ENCODE measurements around the gene BMPR2. TPM values are rescaled to one million over a fixed set of nuclear protein-coding genes. Genes with fewer than 3 reads are reported as not detected.
"Not testable (repeated sequence)": the region's sequence is repeated elsewhere in the genome, so short reads cannot be mapped to it uniquely, and the experiment has no call there.

BMPR2 gene
- polyA plus RNA-seq, 3 donors = 4.1 to 6.4 (median 4.8) TPM

DNA sequence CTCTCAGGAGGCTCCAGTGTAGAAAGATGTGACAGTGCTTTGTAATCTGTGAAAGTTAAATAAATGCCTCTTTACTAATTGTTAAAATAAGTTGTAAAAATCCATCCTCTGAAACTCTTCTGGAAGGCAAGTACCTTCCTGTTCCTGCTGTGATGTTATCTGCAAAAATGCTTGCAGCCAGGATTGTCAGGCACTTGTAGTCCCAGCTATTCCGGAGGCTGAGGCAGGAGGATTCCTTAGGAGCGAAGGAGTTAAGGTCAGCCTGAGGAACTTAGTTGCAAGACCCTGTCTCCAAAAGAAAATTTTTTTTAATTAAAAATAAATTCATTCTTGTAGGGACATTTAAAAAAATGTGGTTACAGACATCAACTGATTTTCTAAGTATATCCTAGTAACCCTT is 22.7 kb upstream of the BMPR2 start:
- Histone ChIP-seq H2AFZ (ENCODE audit: insufficient read depth, low read depth, low read length, poor library complexity, severe bottlenecking) (no peak overlapping the region), H3K4me1 (ENCODE audit: control insufficient read depth in 1 of 2, insufficient read depth in 2 of 2, low read length in 2 of 2) (no peaks in the 10 kb centered on the region), H3K36me3 (replicated peaks in 1 of 2; ENCODE audit: control insufficient read depth in 1 of 2, insufficient read depth in 2 of 2, low read length in 2 of 2) (no peaks in the 10 kb centered on the region), H3K27me3 (ENCODE audit: control insufficient read depth in 2 of 2, insufficient read depth in 2 of 2, low read length in 2 of 2) (no peaks in the 10 kb centered on the region), H3K9me3 (replicated peaks in 1 of 2; ENCODE audit: control insufficient read depth in 1 of 2, insufficient read depth in 1 of 2, low read length in 2 of 2) (no peaks in the 10 kb centered on the region), H3K4me2 (replicated peaks; ENCODE audit: extremely low read depth, low read length, poor library complexity, severe bottlenecking) (no peak overlapping the region), H3K27ac (ENCODE audit: low read depth in 1 of 2, low read length in 2 of 2) (no peak overlapping the region), H3K9ac (ENCODE audit: insufficient read depth, low read length, poor library complexity, severe bottlenecking) (no peak overlapping the region), H4K20me1 (ENCODE audit: insufficient read depth, low read length) (no peaks in the 10 kb centered on the region), H3K79me2 (ENCODE audit: insufficient read depth, low read length) (no peaks in the 10 kb centered on the region), H3K4me3 (replicated peaks in 1 of 3; ENCODE audit: low read depth in 2 of 3, low read length in 3 of 3) (no peak overlapping the region)
- Mint-ChIP-seq H3K27me3 (ENCODE audit: low read depth in 3 of 3) (peaks cover 0 to 2% (median 1%) of the 10 kb centered on the region in 3 donors), H3K9me3 (no peaks in the 10 kb centered on the region), H3K36me3 (no peaks in the 10 kb centered on the region), H3K27ac (no peak overlapping the region), H3K4me3 (no peak overlapping the region), H3K4me1 (no peaks in the 10 kb centered on the region)
- no peak for TF ChIP-seq CTCF (IDR thresholded peaks at IDR 0.05)
- WGBS (ENCODE audit: insufficient coverage) = 80% methylated on average over 1 of the region's 2 CpGs
- DNase-seq = no peak
- intact Hi-C loops (cut with micrococcal nuclease) = no loop called here

- H3K4me1 Mint-ChIP-seq = no peaks in the 10 kb centered on the region
- no peak overlapping the region for H3K27ac Mint-ChIP-seq
- no CpG with 5 or more reads among the region's 1 CpG for WGBS (ENCODE audit: insufficient coverage)
Measured at GRCh38 chr2:202355993-202356505, 20.1 kb upstream of the BMPR2 start.

DNA sequence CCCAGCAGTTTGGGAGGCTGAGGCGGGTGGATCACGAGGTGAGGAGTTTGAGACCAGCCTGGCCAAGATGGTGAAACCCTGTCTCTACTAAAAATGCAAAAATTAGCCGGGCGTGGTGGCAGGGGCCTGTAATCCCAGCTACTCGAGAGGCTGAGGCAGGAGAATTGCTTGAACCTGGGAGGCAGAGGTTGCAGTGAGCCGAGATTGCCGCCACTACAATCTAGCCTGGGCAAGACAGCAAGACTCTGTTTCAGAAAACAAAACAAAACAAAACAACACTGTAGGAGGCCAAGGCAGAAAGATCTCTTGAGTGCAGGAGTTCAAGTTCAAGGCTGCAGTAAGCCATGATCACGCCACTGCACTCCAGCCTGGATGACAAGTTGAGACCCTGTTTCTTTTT is 17.2 kb upstream of the BMPR2 start:
- H3K4me2 ChIP-seq (replicated peaks; ENCODE audit: extremely low read depth, low read length, poor library complexity, severe bottlenecking); H3K4me3 ChIP-seq (replicated peaks in 1 of 3; ENCODE audit: low read depth in 2 of 3, low read length in 3 of 3); H3K4me1 ChIP-seq (ENCODE audit: control insufficient read depth in 1 of 2, insufficient read depth in 2 of 2, low read length in 2 of 2); H3K79me2 ChIP-seq (ENCODE audit: insufficient read depth, low read length); H3K36me3 Mint-ChIP-seq; H3K27ac Mint-ChIP-seq; H3K9me3 ChIP-seq (replicated peaks in 1 of 2; ENCODE audit: control insufficient read depth in 1 of 2, insufficient read depth in 1 of 2, low read length in 2 of 2); H2AFZ ChIP-seq (ENCODE audit: insufficient read depth, low read depth, low read length, poor library complexity, severe bottlenecking); H3K27me3 ChIP-seq (ENCODE audit: control insufficient read depth in 2 of 2, insufficient read depth in 2 of 2, low read length in 2 of 2); H3K9ac ChIP-seq (ENCODE audit: insufficient read depth, low read length, poor library complexity, severe bottlenecking); H3K27me3 Mint-ChIP-seq (ENCODE audit: low read depth in 3 of 3); H3K4me1 Mint-ChIP-seq; intact Hi-C loops (cut with micrococcal nuclease); H4K20me1 ChIP-seq (ENCODE audit: insufficient read depth, low read length); H3K36me3 ChIP-seq (replicated peaks in 1 of 2; ENCODE audit: control insufficient read depth in 1 of 2, insufficient read depth in 2 of 2, low read length in 2 of 2); H3K27ac ChIP-seq (ENCODE audit: low read depth in 1 of 2, low read length in 2 of 2); H3K4me3 Mint-ChIP-seq; H3K9me3 Mint-ChIP-seq; DNase-seq: not testable (repeated sequence)
- 97% methylated on average over 8 of the region's 8 CpGs for WGBS (ENCODE audit: insufficient coverage)

More at GRCh38 chr2:202355993-202356505, 20.1 kb upstream of the BMPR2 start:
- Histone ChIP-seq H3K27me3 (ENCODE audit: control insufficient read depth in 2 of 2, insufficient read depth in 2 of 2, low read length in 2 of 2) (no peaks in the 10 kb centered on the region), H2AFZ (ENCODE audit: insufficient read depth, low read depth, low read length, poor library complexity, severe bottlenecking) (no peak overlapping the region), H3K4me3 (replicated peaks in 1 of 3; ENCODE audit: low read depth in 2 of 3, low read length in 3 of 3) (no peak overlapping the region), H4K20me1 (ENCODE audit: insufficient read depth, low read length) (no peaks in the 10 kb centered on the region), H3K36me3 (replicated peaks in 1 of 2; ENCODE audit: control insufficient read depth in 1 of 2, insufficient read depth in 2 of 2, low read length in 2 of 2) (no peaks in the 10 kb centered on the region), H3K27ac (ENCODE audit: low read depth in 1 of 2, low read length in 2 of 2) (no peak overlapping the region), H3K4me1 (ENCODE audit: control insufficient read depth in 1 of 2, insufficient read depth in 2 of 2, low read length in 2 of 2) (no peaks in the 10 kb centered on the region), H3K9me3 (replicated peaks in 1 of 2; ENCODE audit: control insufficient read depth in 1 of 2, insufficient read depth in 1 of 2, low read length in 2 of 2) (no peaks in the 10 kb centered on the region), H3K79me2 (ENCODE audit: insufficient read depth, low read length) (no peaks in the 10 kb centered on the region), H3K9ac (ENCODE audit: insufficient read depth, low read length, poor library complexity, severe bottlenecking) (no peak overlapping the region), H3K4me2 (replicated peaks; ENCODE audit: extremely low read depth, low read length, poor library complexity, severe bottlenecking) (no peak overlapping the region)
- TF ChIP-seq CTCF (IDR thresholded peaks at IDR 0.05) = no peak
- DNase-seq = no peak
- Mint-ChIP-seq H3K27me3 (ENCODE audit: low read depth in 3 of 3) (peaks cover 1 to 4% (median 2%) of the 10 kb centered on the region in 3 donors), H3K4me3 (no peak overlapping the region), H3K36me3 (no peaks in the 10 kb centered on the region), H3K9me3 (no peaks in the 10 kb centered on the region)
- intact Hi-C loops (cut with micrococcal nuclease) = no loop called here

Measured in CD14-positive monocyte (primary cell).